Measurements from ENCODE around the gene RXFP2. TPM values are rescaled to one million over a fixed set of nuclear protein-coding genes. Genes with fewer than 3 reads are reported as not detected.

RXFP2 gene
- total RNA-seq, 4 donors from 2014 or later: 0.19 to 0.44 TPM; not detected in 2

DNA sequence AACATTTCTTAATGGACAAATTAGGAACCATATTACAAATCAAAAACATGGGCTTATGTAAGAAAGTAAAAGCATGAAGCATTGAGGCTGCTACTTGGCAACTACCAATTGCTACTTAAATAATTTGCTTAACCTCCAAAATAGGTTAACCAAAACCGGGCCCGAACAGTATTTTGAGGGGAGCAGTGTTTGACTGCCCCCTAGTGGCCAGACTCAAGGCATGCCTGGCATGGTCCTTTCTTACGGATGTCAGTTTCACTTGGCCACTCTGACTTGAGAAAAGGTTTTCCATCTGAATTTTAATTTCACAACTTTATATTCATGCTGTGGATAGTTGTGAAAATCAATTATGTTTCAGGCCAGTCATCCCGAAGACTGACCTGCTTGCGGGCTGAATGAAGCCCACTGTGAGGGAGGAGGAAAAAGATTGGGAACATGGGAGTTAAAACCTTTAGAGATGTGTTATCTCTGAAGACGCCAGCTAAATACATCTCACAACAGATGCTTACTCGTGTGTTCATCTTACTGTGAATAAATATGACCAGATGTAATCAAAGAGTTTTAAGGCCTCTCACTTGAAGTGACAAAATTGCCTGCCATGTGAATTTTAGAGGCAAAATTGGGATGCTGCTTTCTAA is 2.9 kb downstream of the RXFP2 start:
- TF ChIP-seq POLR2A (IDR thresholded peaks at IDR 0.05): no peak
- TF ChIP-seq, protein P1, sequence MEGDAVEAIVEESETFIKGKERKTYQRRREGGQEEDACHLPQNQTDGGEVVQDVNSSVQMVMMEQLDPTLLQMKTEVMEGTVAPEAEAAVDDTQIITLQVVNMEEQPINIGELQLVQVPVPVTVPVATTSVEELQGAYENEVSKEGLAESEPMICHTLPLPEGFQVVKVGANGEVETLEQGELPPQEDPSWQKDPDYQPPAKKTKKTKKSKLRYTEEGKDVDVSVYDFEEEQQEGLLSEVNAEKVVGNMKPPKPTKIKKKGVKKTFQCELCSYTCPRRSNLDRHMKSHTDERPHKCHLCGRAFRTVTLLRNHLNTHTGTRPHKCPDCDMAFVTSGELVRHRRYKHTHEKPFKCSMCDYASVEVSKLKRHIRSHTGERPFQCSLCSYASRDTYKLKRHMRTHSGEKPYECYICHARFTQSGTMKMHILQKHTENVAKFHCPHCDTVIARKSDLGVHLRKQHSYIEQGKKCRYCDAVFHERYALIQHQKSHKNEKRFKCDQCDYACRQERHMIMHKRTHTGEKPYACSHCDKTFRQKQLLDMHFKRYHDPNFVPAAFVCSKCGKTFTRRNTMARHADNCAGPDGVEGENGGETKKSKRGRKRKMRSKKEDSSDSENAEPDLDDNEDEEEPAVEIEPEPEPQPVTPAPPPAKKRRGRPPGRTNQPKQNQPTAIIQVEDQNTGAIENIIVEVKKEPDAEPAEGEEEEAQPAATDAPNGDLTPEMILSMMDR (IDR thresholded peaks at IDR 0.05): peak in 1 of 3 donors; percentile 66
- 9 to 13% methylated on average over 7 of the region's 7 CpGs for WGBS, 2 donors

DNA sequence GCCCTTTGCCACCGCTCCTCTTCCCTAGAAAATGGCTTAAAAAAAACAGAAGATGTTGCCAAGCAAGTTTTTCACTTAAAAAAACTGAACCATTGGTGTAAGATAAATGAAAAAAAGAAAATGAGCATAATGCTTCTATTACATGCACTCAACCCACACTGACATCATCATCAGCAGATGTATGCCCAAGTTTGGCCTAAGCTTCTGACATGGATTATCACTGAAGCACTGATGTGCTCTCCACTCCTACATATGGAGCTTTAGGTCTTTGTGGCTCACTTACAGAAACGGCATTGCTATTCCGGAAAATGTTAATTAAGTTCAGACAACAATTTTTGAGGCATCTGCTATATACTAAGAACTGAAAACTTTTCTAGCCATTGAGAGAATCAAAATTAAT is 8.0 kb downstream of the RXFP2 start:
- 74 to 78% methylated on average over 3 of the region's 3 CpGs for WGBS, 2 donors
- no peak overlapping the region for H3K4me3 ChIP-seq (ENCODE audit: low read depth, poor library complexity, severe bottlenecking)
- intact Hi-C loops (cut with DNase I; ENCODE audit: low total_unique reads): no loop called here
- no peak for DNase-seq (ENCODE audit: low spot score in 2 of 2)
- no peak for TF ChIP-seq POLR2A (IDR thresholded peaks at IDR 0.05)
- TF ChIP-seq, protein P1 (IDR thresholded peaks at IDR 0.05): no peak

More for the DNA sequence above, 2.9 kb downstream of the RXFP2 start:
- no peak overlapping the region for H3K4me3 ChIP-seq (ENCODE audit: low read depth, poor library complexity, severe bottlenecking)
- peak; percentile 55 to 91 for DNase-seq (ENCODE audit: low spot score in 2 of 2)
- intact Hi-C loops (cut with DNase I; ENCODE audit: low total_unique reads): no loop called here

DNA sequence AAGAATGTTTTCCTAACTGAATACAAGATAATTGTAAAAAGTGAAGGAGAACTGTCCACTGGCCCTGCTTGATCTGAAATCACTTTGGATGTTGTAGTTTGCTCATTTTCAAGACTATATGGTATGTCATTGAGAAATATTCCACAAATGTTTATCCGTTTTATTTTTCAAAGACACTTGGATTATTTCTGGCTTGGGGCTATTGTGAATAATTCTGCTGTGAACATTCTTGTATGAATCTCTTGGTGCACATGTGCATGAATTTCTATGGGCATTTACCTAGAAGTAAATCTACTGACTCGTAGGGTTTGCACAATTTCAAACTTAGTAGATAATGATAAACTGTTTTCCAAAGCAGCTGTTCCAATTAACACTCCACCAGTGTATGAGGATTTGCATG is 8.6 kb downstream of the RXFP2 start:
- WGBS, 2 donors: 41 to 61% methylated on average over 2 of the region's 2 CpGs
- no peak overlapping the region for H3K4me3 ChIP-seq (ENCODE audit: low read depth, poor library complexity, severe bottlenecking)
- intact Hi-C loops (cut with DNase I; ENCODE audit: low total_unique reads): no loop called here
- TF ChIP-seq, protein P1 (IDR thresholded peaks at IDR 0.05): no peak
- TF ChIP-seq POLR2A (IDR thresholded peaks at IDR 0.05): no peak
- no peak for DNase-seq (ENCODE audit: low spot score in 2 of 2)

DNA sequence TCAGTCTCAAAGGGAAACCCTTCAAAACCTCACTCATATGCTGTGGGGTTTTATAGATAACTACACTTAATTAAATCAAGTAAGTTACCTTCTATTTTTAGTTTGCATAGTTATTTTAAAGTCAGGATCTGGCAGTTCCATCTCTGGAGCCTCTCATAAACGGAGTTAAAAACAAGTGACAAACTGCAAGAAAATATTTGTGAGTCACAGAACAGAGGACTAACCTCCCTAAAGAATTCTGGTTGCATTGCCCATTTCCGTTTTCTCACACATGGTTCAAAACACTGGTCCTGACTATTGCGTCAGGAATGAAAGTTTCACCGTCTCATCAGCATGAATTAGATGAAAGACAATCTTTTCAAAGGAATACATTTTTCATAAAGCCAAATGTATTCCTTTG is 10.6 kb downstream of the RXFP2 start:
- no peak for TF ChIP-seq POLR2A (IDR thresholded peaks at IDR 0.05)
- TF ChIP-seq, protein P1 (IDR thresholded peaks at IDR 0.05): no peak
- H3K4me3 ChIP-seq (ENCODE audit: low read depth, poor library complexity, severe bottlenecking): no peak overlapping the region
- intact Hi-C loops (cut with DNase I; ENCODE audit: low total_unique reads): no loop called here
- 38 to 46% methylated on average over 4 of the region's 4 CpGs for WGBS, 2 donors
- DNase-seq (ENCODE audit: low spot score in 2 of 2): peak in 1 of 2 donors; percentile 40

DNA sequence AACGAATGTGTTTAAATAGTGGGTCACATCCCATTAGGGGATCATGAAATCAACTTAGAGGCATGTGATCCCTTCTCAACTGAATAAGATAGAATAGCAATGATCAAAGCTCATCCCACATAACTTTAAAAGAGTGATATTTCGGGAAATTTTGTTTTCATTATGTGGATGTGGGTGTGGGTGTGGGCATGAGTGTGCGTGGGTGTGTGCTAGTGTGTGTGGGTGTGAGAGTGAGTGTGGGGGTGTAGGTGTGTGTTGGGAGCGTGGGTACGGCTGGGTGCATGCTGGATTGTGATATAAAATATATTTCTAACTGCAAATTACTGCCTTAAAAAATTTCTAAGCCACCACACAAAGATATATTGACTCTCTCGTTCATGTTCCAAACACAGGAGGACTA is 15.9 kb downstream of the RXFP2 start:
- no peak overlapping the region for H3K4me3 ChIP-seq (ENCODE audit: low read depth, poor library complexity, severe bottlenecking)
- intact Hi-C loops (cut with DNase I; ENCODE audit: low total_unique reads): no loop called here
- WGBS, 2 donors: 67 to 70% methylated on average over 6 of the region's 6 CpGs
- no peak for DNase-seq (ENCODE audit: low spot score in 2 of 2)
- TF ChIP-seq POLR2A (IDR thresholded peaks at IDR 0.05): no peak
- TF ChIP-seq, protein P1 (IDR thresholded peaks at IDR 0.05): no peak

DNA sequence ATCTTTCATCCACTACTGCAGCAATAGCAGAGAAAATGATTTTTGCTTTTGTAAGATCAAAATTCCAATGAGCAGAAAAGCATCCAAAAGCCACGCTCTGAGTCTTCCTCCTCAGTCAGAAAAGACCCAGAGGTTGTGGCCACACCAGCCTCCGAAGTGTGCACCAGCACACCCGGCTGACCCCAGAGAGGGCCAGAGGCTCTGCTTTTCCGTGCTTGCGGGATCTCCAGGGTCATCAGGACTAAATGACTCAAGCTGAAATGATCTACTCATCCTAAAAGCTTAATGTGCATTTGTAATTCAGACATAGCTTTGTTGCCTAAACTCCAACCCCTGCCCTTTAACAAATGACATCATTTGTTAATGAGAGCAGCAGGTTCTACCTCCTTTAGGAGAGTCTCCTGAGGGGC is 16.5 kb downstream of the RXFP2 start:
- intact Hi-C loops (cut with DNase I; ENCODE audit: low total_unique reads): no loop called here

More for the DNA sequence above, 16.5 kb downstream of the RXFP2 start:
- TF ChIP-seq, protein P1 (IDR thresholded peaks at IDR 0.05): no peak
- no peak for TF ChIP-seq POLR2A (IDR thresholded peaks at IDR 0.05)
- DNase-seq (ENCODE audit: low spot score in 2 of 2): no peak
- WGBS, 2 donors: 68 to 71% methylated on average over 5 of the region's 5 CpGs
- H3K4me3 ChIP-seq (ENCODE audit: low read depth, poor library complexity, severe bottlenecking): no peak overlapping the region

Data from lower leg skin (tissue), 4 donors.